Transverse colon (tissue), 4 donors: Measurements from ENCODE around the gene ARHGAP10. TPM values are rescaled to one million over a fixed set of nuclear protein-coding genes. Genes with fewer than 3 reads are reported as not detected.

ENCODE experiments used
- DNase-seq: peaks from one replicate; pipeline ENCODE4 v3.0.0-alpha.2; 2019
- H3K27ac ChIP-seq, 4 donors: fragments of 200-600 bp; sonication (generic); 2 replicates each; pipeline ENCODE4 v1.5.1; 2016 to 2018; ENCODE audit warnings: inconsistent platforms in 4 of 4
- H3K27me3 ChIP-seq: fragments of 200-600 bp; sonication (generic); 2 replicates; pipeline ENCODE4 v1.5.1; 2017; ENCODE audit warnings: inconsistent platforms
- H3K36me3 ChIP-seq, 4 donors: fragments of 200-600 bp; sonication (generic); 2 replicates each; pipeline ENCODE4 v1.5.1; 2017 to 2019; ENCODE audit warnings: inconsistent platforms in 4 of 4
- H3K4me1 ChIP-seq, 4 donors: fragments of 200-600 bp; sonication (generic); 2 replicates each; pipeline ENCODE4 v1.5.1; 2017 to 2020; ENCODE audit warnings: inconsistent platforms in 4 of 4
- H3K4me3 ChIP-seq, 4 donors: fragments of 200-600 bp; sonication (generic); 1 replicate in 1 of 4; 2 replicates in 3 of 4; pipeline versions ENCODE4 v1.5.1 to v1.6.1; 2017 to 2019; ENCODE audit warnings: inconsistent platforms in 4 of 4
- H3K9me3 ChIP-seq, 2 donors: fragments of 200-600 bp; sonication (generic); 2 replicates each; pipeline ENCODE4 v1.5.1; 2017 to 2019; ENCODE audit warnings: inconsistent platforms in 2 of 2
- EP300 ChIP-seq: sonication (generic); formaldehyde crosslinking; IDR thresholded peaks from one replicate; pipeline ENCODE4 v1.6.1; 2017; ENCODE audit warnings: antibody characterized with exemption, low read depth
- POLR2A ChIP-seq: fragments of 450-650 bp; IDR thresholded peaks from one replicate; pipeline ENCODE4 v1.6.1; 2016; ENCODE audit warnings: antibody characterized with exemption, mild to moderate bottlenecking, moderate library complexity
- POLR2AphosphoS5 ChIP-seq, 3 donors: sonication (generic); formaldehyde crosslinking; IDR thresholded peaks; one replicate each; pipeline ENCODE4 v1.6.1; 2016; ENCODE audit warnings: antibody characterized with exemption in 3 of 3
- WGBS, 2 donors: methylation state at CpG; one replicate each; pipeline ENCODE4 v1.1.5; 2018; ENCODE audit warnings: low coverage in 1 of 2; 5-methylcytosine and 5-hydroxymethylcytosine counted together
- in situ Hi-C, 4 donors: fragments of 200-750 bp; cut with MboI; loops; one replicate each; pipeline versions ENCODE4 v1.15.0 to v1.15.1; 2017; ENCODE audit warnings: low sequenced_read_pairs in 3 of 4, low pct_ligation_motif_present in 1 of 4, low pct_unique_long_range_greater_than_20kb in 1 of 4
- intact Hi-C: fragments of 100-400 bp; cut with DNase I; formaldehyde crosslinking; loops from one replicate; pipeline ENCODE4 v1.15.1; 2023; ENCODE audit warnings: low total_unique reads
- total RNA-seq, 4 donors: library from RNA; depleted of rRNA; stranded (reverse); fragments of >200 nt; gene quantifications; one replicate each; pipeline ENCODE4 v1.1.0, GENCODE V29; 2016
- TF ChIP-seq, protein P1 (sequence below), 5 experiments: fragments of 200-600 bp in 3 of 5; fragments of 450-650 bp in 2 of 5; sonication (generic) in 3 of 5; IDR thresholded peaks; 1 replicate in 2 of 5; 2 replicates in 3 of 5; pipeline ENCODE4 v1.5.1; 2016 to 2017; ENCODE audit warnings: antibody characterized with exemption in 5 of 5, inconsistent platforms in 3 of 5, mild to moderate bottlenecking in 2 of 5, moderate library complexity in 1 of 5

Gene ARHGAP10
- total RNA-seq, 4 donors from 2014 or later, result 14.7 to 27.3 (median 22.9) TPM

DNA sequence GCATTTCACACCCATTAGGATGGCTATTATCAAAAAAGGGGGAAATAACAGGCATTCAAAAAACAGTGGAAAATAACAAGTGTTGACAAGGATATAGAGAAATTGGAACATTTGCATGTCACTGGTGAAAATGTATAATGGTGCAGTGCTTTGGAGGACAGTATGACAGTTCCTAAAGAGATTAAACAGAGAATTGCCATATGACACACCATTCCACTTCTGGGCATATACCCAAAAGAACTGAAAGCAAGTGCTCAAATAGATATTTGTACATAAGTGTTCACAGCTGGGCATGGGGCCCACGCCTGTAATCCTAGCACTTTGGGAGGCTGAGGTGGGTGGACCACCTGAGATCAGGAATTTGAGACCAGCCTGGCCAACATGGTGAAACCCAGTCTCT lies 362.3 kb downstream of the ARHGAP10 start:
- Histone ChIP-seq H3K27ac (no peak overlapping the region), H3K4me3 (no peak overlapping the region), H3K27me3 (no peaks in the 10 kb centered on the region), H3K9me3 (no peaks in the 10 kb centered on the region), H3K36me3 (no peaks in the 10 kb centered on the region), H3K4me1 (no peaks in the 10 kb centered on the region)
- 71% methylated on average over 1 of the region's 1 CpG; no CpG with 5 or more reads in 1 of the 2 donors for WGBS, 2 donors
- in situ Hi-C loops (no loop called here), intact Hi-C loops (no loop called here)
- TF ChIP-seq EP300 (no peak), POLR2AphosphoS5 (IDR thresholded peaks at IDR 0.05) (no peak), POLR2A (no peak)
- TF ChIP-seq, protein P1, sequence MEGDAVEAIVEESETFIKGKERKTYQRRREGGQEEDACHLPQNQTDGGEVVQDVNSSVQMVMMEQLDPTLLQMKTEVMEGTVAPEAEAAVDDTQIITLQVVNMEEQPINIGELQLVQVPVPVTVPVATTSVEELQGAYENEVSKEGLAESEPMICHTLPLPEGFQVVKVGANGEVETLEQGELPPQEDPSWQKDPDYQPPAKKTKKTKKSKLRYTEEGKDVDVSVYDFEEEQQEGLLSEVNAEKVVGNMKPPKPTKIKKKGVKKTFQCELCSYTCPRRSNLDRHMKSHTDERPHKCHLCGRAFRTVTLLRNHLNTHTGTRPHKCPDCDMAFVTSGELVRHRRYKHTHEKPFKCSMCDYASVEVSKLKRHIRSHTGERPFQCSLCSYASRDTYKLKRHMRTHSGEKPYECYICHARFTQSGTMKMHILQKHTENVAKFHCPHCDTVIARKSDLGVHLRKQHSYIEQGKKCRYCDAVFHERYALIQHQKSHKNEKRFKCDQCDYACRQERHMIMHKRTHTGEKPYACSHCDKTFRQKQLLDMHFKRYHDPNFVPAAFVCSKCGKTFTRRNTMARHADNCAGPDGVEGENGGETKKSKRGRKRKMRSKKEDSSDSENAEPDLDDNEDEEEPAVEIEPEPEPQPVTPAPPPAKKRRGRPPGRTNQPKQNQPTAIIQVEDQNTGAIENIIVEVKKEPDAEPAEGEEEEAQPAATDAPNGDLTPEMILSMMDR (IDR thresholded peaks at IDR 0.05), result no peak
- no peak for DNase-seq

- TF ChIP-seq POLR2A (no peak), EP300 (no peak), POLR2AphosphoS5 (IDR thresholded peaks at IDR 0.05) (no peak)
- TF ChIP-seq, protein P1 (IDR thresholded peaks at IDR 0.05), result no peak
- H3K36me3 ChIP-seq, result no peaks in the 10 kb centered on the region
- no peak overlapping the region for H3K4me3 ChIP-seq
- H3K9me3 ChIP-seq, result no peaks in the 10 kb centered on the region
- in situ Hi-C loops, result no loop called here
- no peak overlapping the region for H3K27ac ChIP-seq
- WGBS, 2 donors, result 97% methylated on average over 5 of the region's 5 CpGs; no CpG with 5 or more reads in 1 of the 2 donors
- intact Hi-C loops, result no loop called here
- no peak for DNase-seq
- no peaks in the 10 kb centered on the region for H3K27me3 ChIP-seq
- no peaks in the 10 kb centered on the region for H3K4me1 ChIP-seq
Observed at GRCh38 chr4:148095346-148095923, 363.5 kb downstream of the ARHGAP10 start.

DNA sequence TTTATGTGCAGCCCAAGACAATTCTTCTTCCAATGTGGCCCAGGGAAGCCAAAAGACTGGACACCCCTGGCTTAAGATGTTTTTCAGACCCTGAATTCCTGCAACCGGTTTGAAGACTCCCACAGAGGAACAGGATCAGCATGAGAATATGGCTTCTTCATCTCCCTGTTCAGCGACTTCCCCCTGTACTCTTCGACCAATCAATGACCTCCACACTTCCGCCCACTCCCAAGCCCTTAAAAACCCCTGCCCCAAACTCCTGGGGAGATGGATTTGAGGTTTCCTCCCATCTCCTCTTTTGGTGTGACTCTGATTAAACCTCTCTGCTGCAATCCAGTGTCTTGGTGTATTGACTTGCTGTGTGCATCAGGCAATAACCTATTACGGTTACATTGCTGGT lies 365.9 kb downstream of the ARHGAP10 start:
- intact Hi-C loops, result no loop called here
- 91% methylated on average over 4 to 5 of the region's 5 CpGs for WGBS, 2 donors
- no peak overlapping the region for H3K27ac ChIP-seq
- H3K36me3 ChIP-seq, result no peaks in the 10 kb centered on the region
- H3K27me3 ChIP-seq, result no peaks in the 10 kb centered on the region
- TF ChIP-seq, protein P1 (IDR thresholded peaks at IDR 0.05), result no peak
- TF ChIP-seq POLR2A, result no peak
- no peak for TF ChIP-seq EP300
- TF ChIP-seq POLR2AphosphoS5 (IDR thresholded peaks at IDR 0.05), result no peak
- H3K9me3 ChIP-seq, result no peaks in the 10 kb centered on the region
- in situ Hi-C loops, result no loop called here
- no peak for DNase-seq
- H3K4me3 ChIP-seq, result no peak overlapping the region
- H3K4me1 ChIP-seq, result no peaks in the 10 kb centered on the region

GRCh38 chr4:148101235-148101634 lies 369.3 kb downstream of the ARHGAP10 start:
- in situ Hi-C loops, result no loop called here
- WGBS, 2 donors, result 75 to 87% methylated on average over 3 of the region's 3 CpGs
- no peaks in the 10 kb centered on the region for H3K27me3 ChIP-seq
- TF ChIP-seq, protein P1 (IDR thresholded peaks at IDR 0.05), result no peak
- no peak for TF ChIP-seq POLR2A
- TF ChIP-seq EP300, result no peak
- no peak overlapping the region for H3K27ac ChIP-seq
- no peaks in the 10 kb centered on the region for H3K4me1 ChIP-seq
- DNase-seq, result no peak
- H3K9me3 ChIP-seq, result no peaks in the 10 kb centered on the region
- no peak overlapping the region for H3K4me3 ChIP-seq
- peaks cover 0 to 9% (median 3%) of the 10 kb centered on the region in 4 donors for H3K36me3 ChIP-seq
- intact Hi-C loops, result no loop called here
